ENCODE data around the gene EYA4. TPM values are rescaled to one million over a fixed set of nuclear protein-coding genes. Genes with fewer than 3 reads are reported as not detected.

EYA4 gene
- total RNA-seq, 1 experiment from 2014 or later: not detected

DNA sequence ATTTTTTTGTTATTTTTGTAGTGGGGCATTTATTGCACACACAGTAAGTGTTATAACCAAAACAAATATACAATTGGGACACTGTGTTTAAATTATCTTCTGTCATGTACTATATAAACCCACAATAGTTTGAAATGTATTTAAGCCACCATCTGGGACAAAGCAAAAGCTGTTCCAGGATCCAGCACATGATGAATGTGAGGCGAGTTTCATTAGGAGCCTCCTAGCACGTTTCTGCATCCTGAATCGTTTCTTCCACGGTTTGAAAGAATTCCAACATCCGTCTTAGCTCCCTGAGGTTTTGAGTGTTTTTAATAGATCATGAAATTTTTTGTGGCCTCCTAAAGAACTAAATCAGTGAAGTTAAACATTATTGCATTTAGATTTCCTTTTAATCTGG is 65.8 kb downstream of the EYA4 start:
- Histone ChIP-seq H3K4me3 (ENCODE audit: low read depth in 2 of 2, low read length in 2 of 2) (no peak overlapping the region), H3K4me1 (ENCODE audit: control insufficient read depth, insufficient read depth, low read length) (no peaks in the 10 kb centered on the region), H3K36me3 (ENCODE audit: control insufficient read depth, insufficient read depth, low read length) (no peaks in the 10 kb centered on the region), H3K27ac (ENCODE audit: low read length) (no peak overlapping the region), H3K9me3 (ENCODE audit: control insufficient read depth, insufficient read depth, low read depth, low read length) (no peaks in the 10 kb centered on the region), H3K27me3 (ENCODE audit: control insufficient read depth, insufficient read depth, low read length) (no peaks in the 10 kb centered on the region)
- in situ Hi-C loops (cut with HindIII; ENCODE audit: low pct_unique_long_range_greater_than_20kb, low sequenced_read_pairs): no loop called here
- BruUV-seq (replicated peaks): no TSS peak
- DNase-seq (ENCODE audit: low read depth, low spot score) (no peak), ATAC-seq (no peak)
- CTCF ChIA-PET: no interaction called here
- POLR2A ChIA-PET: no interaction called here
- intact Hi-C loops (cut with micrococcal nuclease; ENCODE audit: unreplicated experiment): no loop called here
- TF ChIP-seq POLR2AphosphoS5 (IDR thresholded peaks at IDR 0.05; ENCODE audit: low read depth, low read length): no peak
- no peak for TF ChIP-seq SIN3A (IDR thresholded peaks at IDR 0.05; ENCODE audit: borderline replicate concordance, insufficient read depth, low read depth, low read length)

GRCh38 chr6:133309579-133309978 is 68.4 kb downstream of the EYA4 start:
- no peak for ATAC-seq
- in situ Hi-C loops (cut with HindIII; ENCODE audit: low pct_unique_long_range_greater_than_20kb, low sequenced_read_pairs): no loop called here
- Histone ChIP-seq H3K4me1 (ENCODE audit: control insufficient read depth, insufficient read depth, low read length) (no peaks in the 10 kb centered on the region), H3K27ac (ENCODE audit: low read length) (no peak overlapping the region), H3K36me3 (ENCODE audit: control insufficient read depth, insufficient read depth, low read length) (no peaks in the 10 kb centered on the region), H3K27me3 (ENCODE audit: control insufficient read depth, insufficient read depth, low read length) (no peaks in the 10 kb centered on the region), H3K9me3 (ENCODE audit: control insufficient read depth, insufficient read depth, low read depth, low read length) (no peaks in the 10 kb centered on the region), H3K4me3 (ENCODE audit: low read depth in 2 of 2, low read length in 2 of 2) (no peak overlapping the region)
- ChIA-PET CTCF (no interaction called here), POLR2A (no interaction called here)
- BruUV-seq (replicated peaks): no TSS peak
- intact Hi-C loops (cut with micrococcal nuclease; ENCODE audit: unreplicated experiment): no loop called here
- no peak for DNase-seq (ENCODE audit: low read depth, low spot score)
- TF ChIP-seq CTCF (IDR thresholded peaks at IDR 0.05): no peak
- TF ChIP-seq SIN3A (IDR thresholded peaks at IDR 0.05; ENCODE audit: borderline replicate concordance, insufficient read depth, low read depth, low read length): no peak
- TF ChIP-seq, protein P1, sequence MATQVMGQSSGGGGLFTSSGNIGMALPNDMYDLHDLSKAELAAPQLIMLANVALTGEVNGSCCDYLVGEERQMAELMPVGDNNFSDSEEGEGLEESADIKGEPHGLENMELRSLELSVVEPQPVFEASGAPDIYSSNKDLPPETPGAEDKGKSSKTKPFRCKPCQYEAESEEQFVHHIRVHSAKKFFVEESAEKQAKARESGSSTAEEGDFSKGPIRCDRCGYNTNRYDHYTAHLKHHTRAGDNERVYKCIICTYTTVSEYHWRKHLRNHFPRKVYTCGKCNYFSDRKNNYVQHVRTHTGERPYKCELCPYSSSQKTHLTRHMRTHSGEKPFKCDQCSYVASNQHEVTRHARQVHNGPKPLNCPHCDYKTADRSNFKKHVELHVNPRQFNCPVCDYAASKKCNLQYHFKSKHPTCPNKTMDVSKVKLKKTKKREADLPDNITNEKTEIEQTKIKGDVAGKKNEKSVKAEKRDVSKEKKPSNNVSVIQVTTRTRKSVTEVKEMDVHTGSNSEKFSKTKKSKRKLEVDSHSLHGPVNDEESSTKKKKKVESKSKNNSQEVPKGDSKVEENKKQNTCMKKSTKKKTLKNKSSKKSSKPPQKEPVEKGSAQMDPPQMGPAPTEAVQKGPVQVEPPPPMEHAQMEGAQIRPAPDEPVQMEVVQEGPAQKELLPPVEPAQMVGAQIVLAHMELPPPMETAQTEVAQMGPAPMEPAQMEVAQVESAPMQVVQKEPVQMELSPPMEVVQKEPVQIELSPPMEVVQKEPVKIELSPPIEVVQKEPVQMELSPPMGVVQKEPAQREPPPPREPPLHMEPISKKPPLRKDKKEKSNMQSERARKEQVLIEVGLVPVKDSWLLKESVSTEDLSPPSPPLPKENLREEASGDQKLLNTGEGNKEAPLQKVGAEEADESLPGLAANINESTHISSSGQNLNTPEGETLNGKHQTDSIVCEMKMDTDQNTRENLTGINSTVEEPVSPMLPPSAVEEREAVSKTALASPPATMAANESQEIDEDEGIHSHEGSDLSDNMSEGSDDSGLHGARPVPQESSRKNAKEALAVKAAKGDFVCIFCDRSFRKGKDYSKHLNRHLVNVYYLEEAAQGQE (IDR thresholded peaks at IDR 0.05; ENCODE audit: insufficient read depth in 1 of 2, low read depth in 2 of 2, low read length in 1 of 2): no peak

DNA sequence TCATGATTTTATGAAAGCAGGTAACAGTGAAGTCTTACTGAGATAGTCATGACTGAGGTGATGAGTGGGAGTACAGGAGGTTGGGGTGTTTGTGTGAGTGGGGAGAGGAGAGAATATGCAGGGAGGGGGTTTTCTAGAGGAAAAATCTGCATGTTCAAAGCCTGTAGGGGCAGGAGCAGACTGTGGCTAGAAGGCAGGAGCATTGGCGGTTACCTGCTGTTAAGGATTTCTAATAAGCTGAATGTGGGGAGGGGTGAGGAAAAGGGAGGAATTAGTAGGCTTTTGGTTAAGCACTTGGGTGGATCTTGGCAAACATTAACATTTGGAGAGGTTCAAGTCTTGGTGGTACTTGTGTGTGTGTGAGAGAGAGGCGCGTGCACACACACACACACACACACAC is 70.8 kb downstream of the EYA4 start:
- H3K4me3 ChIP-seq (ENCODE audit: low read depth in 2 of 2, low read length in 2 of 2): no peak overlapping the region
- ATAC-seq: no peak
- POLR2A ChIA-PET: no interaction called here

More for the DNA sequence above, 70.8 kb downstream of the EYA4 start:
- BruUV-seq (replicated peaks): no TSS peak
- in situ Hi-C loops (cut with HindIII; ENCODE audit: low pct_unique_long_range_greater_than_20kb, low sequenced_read_pairs): no loop called here
- no peaks in the 10 kb centered on the region for H3K4me1 ChIP-seq (ENCODE audit: control insufficient read depth, insufficient read depth, low read length)
- no peaks in the 10 kb centered on the region for H3K27me3 ChIP-seq (ENCODE audit: control insufficient read depth, insufficient read depth, low read length)
- TF ChIP-seq, protein P1 (IDR thresholded peaks at IDR 0.05; ENCODE audit: insufficient read depth in 1 of 2, low read depth in 2 of 2, low read length in 1 of 2): no peak
- TF ChIP-seq TCF7L2 (IDR thresholded peaks at IDR 0.05; ENCODE audit: low read depth, low read length) (no peak), SIN3A (IDR thresholded peaks at IDR 0.05; ENCODE audit: borderline replicate concordance, insufficient read depth, low read depth, low read length) (no peak), POLR2AphosphoS5 (IDR thresholded peaks at IDR 0.05; ENCODE audit: low read depth, low read length) (no peak), CTCF (IDR thresholded peaks at IDR 0.05) (no peak)
- H3K9me3 ChIP-seq (ENCODE audit: control insufficient read depth, insufficient read depth, low read depth, low read length): no peaks in the 10 kb centered on the region
- CTCF ChIA-PET: no interaction called here
- intact Hi-C loops (cut with micrococcal nuclease; ENCODE audit: unreplicated experiment): no loop called here
- no peak for DNase-seq (ENCODE audit: low read depth, low spot score)
- no peaks in the 10 kb centered on the region for H3K36me3 ChIP-seq (ENCODE audit: control insufficient read depth, insufficient read depth, low read length)
- H3K27ac ChIP-seq (ENCODE audit: low read length): no peak overlapping the region

Data from Panc1 (cell line).